CD4-positive, alpha-beta T cell treated with Interleukin-10 for 1 hour (primary cell): ENCODE data around the gene MICAL3.
"Not testable (repeated sequence)": the region's sequence is repeated elsewhere in the genome, so short reads cannot be mapped to it uniquely, and the experiment has no call there.

Source experiments
- DNase-seq: peaks from one replicate; pipeline ENCODE4 v3.0.0-alpha.2; 2020

Gene MICAL3

GRCh38 chr22:18031695-18032454 lies 7.5 kb upstream of the MICAL3 start:
- no peak for DNase-seq

GRCh38 chr22:18029686-18030267 lies 5.4 kb upstream of the MICAL3 start:
- no peak for DNase-seq

DNA sequence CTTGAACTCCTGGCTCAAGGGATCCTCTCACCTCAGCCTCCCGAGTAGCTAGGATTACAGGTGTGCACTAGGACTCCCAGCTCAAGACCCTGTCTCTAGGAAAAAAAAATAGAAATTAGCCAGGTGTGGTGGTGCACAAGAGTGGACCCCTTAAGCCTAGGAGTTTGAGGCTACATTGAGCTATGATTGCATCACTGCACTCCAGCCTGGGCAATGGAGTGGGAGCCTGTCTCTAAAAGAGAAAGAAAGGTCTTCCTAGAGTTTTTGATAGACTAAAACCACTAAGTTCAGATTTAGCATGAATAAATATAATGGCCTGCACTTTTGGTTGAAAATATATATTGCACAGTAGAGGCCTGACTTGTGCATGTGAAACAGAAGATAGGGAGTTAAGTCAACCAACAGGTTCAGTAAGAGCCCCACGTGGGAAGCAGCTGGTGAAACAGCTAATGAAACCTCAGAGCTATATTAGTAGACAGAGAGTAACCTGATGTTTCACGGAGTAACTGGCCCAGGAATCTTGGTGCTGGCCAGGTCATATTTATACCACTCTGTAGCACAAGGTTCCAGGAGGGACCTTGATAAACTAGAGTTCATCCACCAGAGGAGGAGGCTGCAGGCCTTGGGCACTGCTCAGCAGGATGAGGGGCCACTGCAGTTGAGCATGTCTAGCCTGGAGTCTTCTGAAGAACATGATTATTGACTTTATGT lies 4.6 kb upstream of the MICAL3 start:
- DNase-seq, result no peak

GRCh38 chr22:18025898-18026297 lies 1.5 kb upstream of the MICAL3 start:
- DNase-seq, result not testable (repeated sequence)

- no peak for DNase-seq
Measured at GRCh38 chr22:18024956-18025720, 777 bp upstream of the MICAL3 start.

- peak; percentile 2 for DNase-seq
Measured at GRCh38 chr22:18023509-18024275, 669 bp downstream of the MICAL3 start.

DNA sequence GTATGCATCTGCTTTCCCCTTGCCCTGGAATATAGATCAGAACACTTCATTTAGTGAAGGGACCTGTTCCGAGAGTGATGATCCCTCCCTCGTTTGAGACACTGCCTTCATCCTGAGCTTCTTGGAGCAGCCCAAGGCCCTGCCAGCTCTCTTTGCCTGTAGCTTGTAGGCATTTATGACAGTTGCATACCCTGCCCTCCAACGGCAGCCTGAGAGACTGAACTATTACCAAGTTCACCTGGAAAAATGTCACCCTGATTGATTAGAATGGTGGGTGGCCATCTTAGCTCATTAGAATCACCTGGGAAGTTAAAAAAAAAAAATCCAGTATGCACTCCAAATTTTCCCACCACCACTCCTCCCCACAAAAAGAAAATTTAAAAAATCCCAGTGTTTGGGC lies 1.5 kb downstream of the MICAL3 start:
- DNase-seq, result no peak

- no peak for DNase-seq
Measured at GRCh38 chr22:18021431-18021830, 2.9 kb downstream of the MICAL3 start.

GRCh38 chr22:18020743-18021142 lies 3.6 kb downstream of the MICAL3 start:
- DNase-seq, result not testable (repeated sequence)

DNA sequence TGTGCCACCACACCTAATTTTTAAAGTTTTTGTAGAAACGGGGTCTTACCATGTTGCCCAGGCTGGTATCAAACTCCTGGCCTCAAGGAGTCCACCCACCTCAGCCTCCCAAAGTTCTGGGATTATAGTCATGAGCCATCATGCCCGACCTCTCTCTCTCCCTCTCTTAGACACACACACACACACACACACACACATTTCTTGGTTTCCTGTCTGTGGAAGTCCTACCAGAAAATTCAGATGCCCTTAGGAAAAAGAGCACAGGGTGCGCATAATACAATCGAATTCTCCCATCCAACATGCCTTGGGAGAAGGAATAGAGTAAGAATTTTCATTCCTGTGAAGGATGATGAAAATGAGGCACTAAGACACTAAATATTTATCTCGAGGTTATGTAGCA lies 10.4 kb downstream of the MICAL3 start:
- DNase-seq, result no peak

DNA sequence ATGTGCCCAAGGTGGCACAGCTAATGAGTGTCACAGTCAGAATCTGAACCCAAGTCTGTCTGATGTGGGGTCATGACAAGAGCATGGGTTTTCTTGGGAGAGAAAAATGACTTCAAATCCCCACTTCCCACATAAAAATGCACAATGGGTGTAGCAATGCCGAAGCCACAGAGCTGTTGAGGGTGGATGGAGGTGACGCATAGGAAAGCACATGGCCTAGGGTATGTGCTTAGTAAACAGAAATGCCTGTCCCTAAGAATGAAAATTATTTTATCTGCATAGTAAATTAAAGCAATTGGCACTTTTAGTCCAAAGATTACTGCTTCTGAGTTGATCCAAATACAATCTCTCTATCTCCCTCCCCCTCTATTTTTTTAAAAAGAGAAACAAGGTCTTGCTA lies 10.9 kb downstream of the MICAL3 start:
- no peak for DNase-seq

DNA sequence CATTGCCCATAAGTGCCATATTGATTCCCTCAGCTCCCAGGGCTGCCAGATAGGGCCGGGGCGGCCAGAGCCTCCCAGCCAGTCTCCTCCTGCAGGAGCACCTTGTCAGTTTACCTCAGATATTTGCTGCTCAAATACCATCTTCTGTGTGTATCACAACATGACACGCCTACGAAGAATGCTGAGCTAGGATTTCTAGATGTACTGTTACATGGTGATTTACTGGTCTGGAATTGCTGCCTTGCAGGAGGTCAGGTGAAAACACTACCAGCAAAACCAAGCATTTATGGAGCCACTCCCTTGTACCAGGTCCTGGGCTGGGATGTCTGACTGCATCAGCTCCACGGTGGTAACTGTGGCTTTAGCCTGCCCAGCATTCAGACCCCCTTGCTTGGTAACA lies 11.8 kb downstream of the MICAL3 start:
- no peak for DNase-seq

DNA sequence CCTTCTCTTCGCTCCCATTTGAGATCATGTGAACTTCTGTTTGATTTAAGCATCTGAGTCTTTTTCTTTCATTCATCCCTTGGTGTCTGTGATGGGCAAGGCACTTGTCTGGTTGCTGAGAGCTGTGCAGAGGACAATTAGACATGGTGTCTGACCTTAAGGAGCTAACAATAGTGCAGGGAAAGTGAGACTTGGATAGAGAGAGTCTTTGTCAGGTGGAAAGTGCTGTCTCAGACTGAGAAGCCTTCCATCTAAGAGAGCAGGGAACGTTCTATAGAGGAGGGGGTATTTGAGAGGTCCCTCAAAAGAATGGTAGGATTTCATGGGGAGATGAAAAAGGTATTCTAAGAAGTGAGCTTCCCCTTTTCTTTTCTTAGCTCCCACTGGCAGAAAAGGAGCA lies 14.1 kb downstream of the MICAL3 start:
- DNase-seq, result no peak

DNA sequence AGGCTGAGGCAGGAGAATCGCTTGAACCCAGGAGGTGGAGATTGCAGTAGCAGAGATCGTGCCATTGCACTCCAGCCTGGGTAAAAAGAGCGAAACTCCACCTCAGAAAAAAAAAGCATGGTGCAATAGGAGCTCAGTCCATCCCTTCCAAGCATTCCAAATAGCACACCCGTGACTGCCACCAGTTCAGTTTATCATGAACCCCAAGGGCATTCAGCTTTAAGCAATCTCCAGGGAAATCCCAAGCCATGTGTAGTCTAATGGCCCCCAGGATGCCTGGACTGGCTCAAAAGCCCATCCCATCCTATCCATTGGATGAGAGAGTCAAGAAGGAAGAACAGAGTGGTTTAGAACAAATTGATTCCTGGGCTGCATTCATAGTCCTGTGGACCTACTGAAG lies 16.2 kb downstream of the MICAL3 start:
- no peak for DNase-seq

GRCh38 chr22:18005201-18005926 lies 19.0 kb downstream of the MICAL3 start:
- no peak for DNase-seq

DNA sequence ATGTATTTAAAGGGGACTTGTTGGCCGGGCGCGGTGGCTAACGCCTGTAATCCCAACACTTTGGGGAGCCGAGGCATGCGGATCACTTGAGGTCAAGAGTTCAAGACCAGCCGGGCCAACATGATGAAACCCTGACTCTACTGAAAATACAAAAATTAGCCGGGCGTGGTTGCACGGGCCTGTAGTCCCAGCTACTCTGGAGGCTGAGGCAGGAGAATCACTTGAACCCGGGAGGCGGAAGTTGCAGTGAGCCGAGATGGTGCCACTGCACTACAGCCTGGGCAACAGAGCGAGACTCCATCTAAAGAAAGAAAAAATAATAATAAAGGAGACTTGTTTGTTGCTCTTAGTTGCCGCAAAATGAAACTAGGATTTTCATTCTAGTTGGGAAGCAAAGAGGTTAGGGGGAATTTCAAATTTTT lies 22.5 kb downstream of the MICAL3 start:
- not testable (repeated sequence) for DNase-seq

DNA sequence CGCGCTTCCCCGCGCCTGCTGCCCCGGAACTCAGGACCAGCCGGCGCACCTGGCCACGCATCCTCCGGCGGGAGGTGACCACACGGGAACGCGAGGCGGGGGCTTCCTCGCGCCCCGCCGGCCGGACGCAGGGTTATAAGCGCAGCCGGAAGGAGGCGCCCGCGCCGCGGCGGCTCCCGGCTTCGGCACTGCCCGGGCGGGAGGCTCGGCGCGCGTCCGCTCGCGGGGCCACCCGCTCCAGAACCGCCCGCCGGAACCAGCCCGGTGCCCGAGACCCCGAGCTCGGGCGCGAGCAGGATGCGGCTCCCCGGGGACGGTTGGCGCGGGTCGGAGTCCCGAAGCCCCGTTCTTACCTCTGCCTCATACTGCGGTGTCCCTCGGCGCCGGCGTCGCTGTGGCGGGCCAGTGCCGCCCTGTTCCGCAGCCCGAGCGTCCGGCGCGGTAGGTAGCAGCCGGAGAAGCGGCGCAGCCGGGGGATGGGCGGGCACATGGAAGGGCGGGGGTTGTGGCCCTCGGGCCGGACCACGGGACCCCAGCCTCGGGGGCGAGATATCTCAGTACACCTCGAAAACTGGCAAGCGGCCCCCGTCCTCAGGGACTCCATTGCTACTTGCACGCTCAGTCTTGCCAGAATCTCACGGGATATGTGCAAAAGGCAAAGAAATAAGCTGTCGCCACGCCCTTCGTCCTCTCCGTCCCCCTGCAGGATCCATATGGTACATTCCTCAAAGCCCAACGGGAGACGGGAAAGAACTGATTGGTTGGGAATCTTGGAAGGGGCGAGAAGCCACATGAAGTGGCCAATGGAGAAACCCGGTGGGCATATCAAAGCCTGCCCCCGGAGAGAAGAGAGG lies 23.1 kb downstream of the MICAL3 start:
- DNase-seq, result peak; percentile 83

- DNase-seq, result peak; percentile 59
Measured at GRCh38 chr22:18000441-18001039, 23.8 kb downstream of the MICAL3 start.

GRCh38 chr22:17999851-18000250 lies 24.5 kb downstream of the MICAL3 start:
- DNase-seq, result peak; percentile 15

- no peak for DNase-seq
Measured at GRCh38 chr22:17998913-17999312, 25.4 kb downstream of the MICAL3 start.
